Spleen (tissue), 7 donors: Measurements from ENCODE around the gene PLEKHJ1.

Experiments used
- CTCF ChIP-seq, 11 experiments: fragments of 200-600 bp in 7 of 11; fragments of 450-650 bp in 4 of 11; sonication (generic) in 4 of 11; IDR thresholded peaks in 8 of 11; conservative IDR thresholded peaks in 3 of 11; 1 replicate in 7 of 11; 2 replicates in 4 of 11; pipeline versions ENCODE4 v1.4.0 to v1.8.0; 2016 to 2021; ENCODE audit warnings: antibody characterized with exemption in 11 of 11, inconsistent platforms in 4 of 11, mild to moderate bottlenecking in 1 of 11
- POLR2A ChIP-seq, 3 donors: fragments of 450-650 bp; IDR thresholded peaks; one replicate each; pipeline ENCODE4 v1.5.1; 2017; ENCODE audit warnings: antibody characterized with exemption in 3 of 3, mild to moderate bottlenecking in 1 of 3
- POLR2AphosphoS5 ChIP-seq, 3 donors: sonication (generic); formaldehyde crosslinking; IDR thresholded peaks; one replicate each; pipeline ENCODE4 v1.5.1; 2017; ENCODE audit warnings: antibody characterized with exemption in 3 of 3
- donor health status: DM: no; HTN: no; CAD: no; lungs with moderate emphysema.
- donor health status: DM: no; HTN: no; CAD: no.
- donor health status: DM: no; HTN: no; CAD: no.

- no peak for TF ChIP-seq CTCF (IDR thresholded peaks at IDR 0.05 in 8 of 11, conservative IDR thresholded peaks at IDR 0.05 in 3 of 11)
- TF ChIP-seq POLR2AphosphoS5 (IDR thresholded peaks at IDR 0.05) = no peak
- TF ChIP-seq POLR2A (IDR thresholded peaks at IDR 0.05) = no peak
Observed at GRCh38 chr19:2255112-2255845, 19.1 kb upstream of the PLEKHJ1 start.
